ENCODE data around the gene RRP12. TPM values are rescaled to one million over a fixed set of nuclear protein-coding genes. Genes with fewer than 3 reads are reported as not detected.

RRP12 gene
- polyA plus RNA-seq, 1 of the 3 experiments (the other 2 are of a cell fraction), result 46.4 TPM

- TF ChIP-seq ELF1 (IDR thresholded peaks at IDR 0.05) (no peak), GABPA (IDR thresholded peaks at IDR 0.05; ENCODE audit: low read depth) (no peak), FOSL2 (IDR thresholded peaks at IDR 0.05; ENCODE audit: borderline replicate concordance, low read depth) (no peak), FOXJ3 (CRISPR knock-in tag; IDR thresholded peaks at IDR 0.05) (no peak), POLR2AphosphoS5 (IDR thresholded peaks at IDR 0.05; ENCODE audit: low read depth, low read length) (no peak), NFIC (IDR thresholded peaks at IDR 0.05; ENCODE audit: borderline replicate concordance) (no peak), RCOR1 (IDR thresholded peaks at IDR 0.05; ENCODE audit: low read length) (no peak), JUND (IDR thresholded peaks at IDR 0.05) (no peak), PBX3 (IDR thresholded peaks at IDR 0.05) (no peak), CHD2 (IDR thresholded peaks at IDR 0.05; ENCODE audit: low read length, partially characterized antibody) (no peak), GATA2 (CRISPR knock-in tag; IDR thresholded peaks at IDR 0.05) (no peak), TAF1 (IDR thresholded peaks at IDR 0.05; ENCODE audit: borderline replicate concordance, low read depth, low read length) (no peak), CTCF (IDR thresholded peaks at IDR 0.05) (no peak), MXI1 (IDR thresholded peaks at IDR 0.05; ENCODE audit: low read depth, low read length) (no peak), SIN3A (IDR thresholded peaks at IDR 0.05; ENCODE audit: borderline replicate concordance, low read depth, low read length) (no peak), RAD21 (IDR thresholded peaks at IDR 0.05; ENCODE audit: low read length) (no peak)
- ChIA-PET POLR2A (no interaction called here), CTCF (interaction anchor here (1.1 to 1.8 kb wide), 2 partner anchors 11 to 17 kb away, joined by 3 to 5 read pairs; no protein-coding TSS in a partner anchor)
- Histone ChIP-seq H3K9me3 (no peaks in the 10 kb centered on the region), H3K9ac (no peak overlapping the region), H3K36me3 (replicated peaks in 1 of 2; ENCODE audit: control insufficient read depth in 1 of 2, insufficient read depth in 2 of 2, low read length in 1 of 2) (peaks cover 20 to 45% of the 10 kb centered on the region in 2 experiments), H3F3A (replicated peaks; ENCODE audit: insufficient read depth) (peaks cover 5% of the 10 kb centered on the region), H3K27me3 (ENCODE audit: insufficient read depth) (no peaks in the 10 kb centered on the region), H3K79me2 (ENCODE audit: insufficient read depth) (peaks cover 90% of the 10 kb centered on the region), H3K27ac (ENCODE audit: low read depth in 2 of 2, low read length in 1 of 2) (no peak overlapping the region), H4K20me1 (ENCODE audit: insufficient read depth) (peaks cover 12% of the 10 kb centered on the region; the same call in 1 of the 2 replicates), H3K4me1 (ENCODE audit: control insufficient read depth in 1 of 2, insufficient read depth in 2 of 2, low read depth in 1 of 2, low read length in 1 of 2) (peaks cover 0 to 6% of the 10 kb centered on the region in 2 experiments; a peak in 1 of 4 replicates), H3K4me2 (0 out of 2 replicates have a peak overlapping the region, but pooled peaks have one; percentile 14), H2AFZ (ENCODE audit: low read depth) (no peak overlapping the region), H3K4me3 (ENCODE audit: low read depth in 2 of 2, low read length in 1 of 2) (no peak overlapping the region), H3K9me2 (no peaks in the 10 kb centered on the region)
- no CpG with 5 or more reads among the region's 2 CpGs for WGBS (ENCODE audit: low lambda C conversion rate)
- no peak for DNase-seq
Observed at GRCh38 chr10:97450828-97451227, 49.7 kb upstream of the RRP12 start.
